Mesodermal cell (in vitro differentiated cells): ENCODE data around the gene LHPP.

Experiments
- H3K27ac ChIP-seq: 2 replicates; pipeline ENCODE4 v1.7.0; 2013; ENCODE audit warnings: mild to moderate bottlenecking, low read depth, low read length, moderate library complexity; ENCODE audit not compliant: severe bottlenecking
- H3K36me3 ChIP-seq: 2 replicates; pipeline ENCODE4 v1.7.1; 2013; ENCODE audit warnings: mild to moderate bottlenecking, low read length, moderate library complexity; ENCODE audit not compliant: control insufficient read depth, insufficient read depth
- H3K4me1 ChIP-seq: one replicate; pipeline ENCODE4 v1.7.1; 2013; ENCODE audit warnings: mild to moderate bottlenecking, low read length; ENCODE audit not compliant: insufficient read depth, control insufficient read depth, poor library complexity, severe bottlenecking
- H3K4me3 ChIP-seq: 2 replicates; pipeline ENCODE4 v1.7.0; 2013; ENCODE audit warnings: low read length, control low read depth, mild to moderate bottlenecking; ENCODE audit not compliant: insufficient read depth, poor library complexity, severe bottlenecking; ENCODE audit errors: extremely low read depth
- H3K9me3 ChIP-seq: 2 replicates; pipeline ENCODE4 v1.7.1; 2013; ENCODE audit warnings: mild to moderate bottlenecking, low read length, moderate library complexity; ENCODE audit not compliant: control insufficient read depth
- WGBS, 2 experiments: methylation state at CpG; one replicate each; pipeline ENCODE4 v1.1.5; 2013; ENCODE audit warnings: missing lambda C conversion rate in 2 of 2; ENCODE audit not compliant: insufficient coverage in 2 of 2; 5-methylcytosine and 5-hydroxymethylcytosine counted together

The LHPP gene

DNA sequence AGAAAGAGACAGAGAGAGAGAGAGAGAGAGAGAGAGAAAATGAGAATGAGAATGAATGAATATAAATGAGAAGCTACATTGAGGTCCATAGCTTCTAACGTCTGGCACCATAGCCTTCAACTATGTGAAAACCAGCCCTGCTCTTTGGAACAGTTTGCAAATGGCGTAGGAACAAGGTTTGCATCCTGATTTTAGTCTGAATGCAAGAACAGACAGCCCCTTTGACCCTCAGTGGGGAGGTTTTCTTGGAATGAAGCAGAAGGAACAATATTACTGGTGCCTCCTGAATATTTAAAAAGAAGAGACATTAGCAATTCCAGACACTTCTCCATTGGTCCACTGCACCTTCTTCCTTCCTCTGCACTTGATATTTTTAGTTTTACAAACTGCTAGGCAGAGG, 23.0 kb downstream of the LHPP start:
- WGBS, 2 experiments = 92 to 100% methylated on average over 2 of the region's 2 CpGs
- no peaks in the 10 kb centered on the region for H3K36me3 ChIP-seq
- peaks cover 2% of the 10 kb centered on the region for H3K4me1 ChIP-seq
- H3K27ac ChIP-seq = no peak overlapping the region
- H3K4me3 ChIP-seq = no peak overlapping the region
- H3K9me3 ChIP-seq = peaks cover 4% of the 10 kb centered on the region

GRCh38 chr10:124486635-124487034, 25.0 kb downstream of the LHPP start:
- Histone ChIP-seq H3K36me3 (no peaks in the 10 kb centered on the region), H3K27ac (no peak overlapping the region), H3K4me1 (no peaks in the 10 kb centered on the region), H3K9me3 (peaks cover 4% of the 10 kb centered on the region), H3K4me3 (no peak overlapping the region)
- WGBS, 2 experiments = 88 to 90% methylated on average over 4 of the region's 6 CpGs

- H3K4me3 ChIP-seq = no peak overlapping the region
- WGBS, 2 experiments = 92 to 93% methylated on average over 9 of the region's 9 CpGs
- no peaks in the 10 kb centered on the region for H3K4me1 ChIP-seq
- peaks cover 4% of the 10 kb centered on the region for H3K9me3 ChIP-seq
- H3K27ac ChIP-seq = no peak overlapping the region
- no peaks in the 10 kb centered on the region for H3K36me3 ChIP-seq
Measured at GRCh38 chr10:124491105-124491504, 29.5 kb downstream of the LHPP start.

DNA sequence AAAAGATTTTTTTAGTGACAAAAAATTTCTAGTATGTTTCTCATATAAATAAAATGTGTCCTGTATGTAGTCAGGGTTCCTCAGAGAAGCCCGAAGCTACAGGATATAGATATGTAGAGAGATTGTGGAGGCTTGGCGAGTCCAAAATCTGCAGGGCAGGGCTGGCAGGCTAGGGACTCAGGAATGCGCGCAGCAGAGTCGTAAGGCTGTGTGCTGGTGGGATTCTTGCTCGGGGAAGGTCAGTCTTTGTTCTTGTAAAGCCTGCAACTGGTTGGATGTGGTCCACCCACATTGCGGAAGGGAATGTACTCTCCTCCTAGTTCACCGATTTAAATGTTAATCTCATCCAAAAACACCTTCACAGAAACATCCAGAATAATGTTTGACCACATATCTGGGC, 30.6 kb downstream of the LHPP start:
- H3K36me3 ChIP-seq = no peaks in the 10 kb centered on the region
- no peak overlapping the region for H3K4me3 ChIP-seq
- no peaks in the 10 kb centered on the region for H3K9me3 ChIP-seq
- WGBS, 2 experiments = 85 to 87% methylated on average over 7 to 8 of the region's 8 CpGs
- no peaks in the 10 kb centered on the region for H3K4me1 ChIP-seq
- H3K27ac ChIP-seq = no peak overlapping the region

GRCh38 chr10:124493214-124493882, 31.7 kb downstream of the LHPP start:
- Histone ChIP-seq H3K4me3 (no peak overlapping the region), H3K36me3 (no peaks in the 10 kb centered on the region), H3K27ac (no peak overlapping the region), H3K4me1 (no peaks in the 10 kb centered on the region), H3K9me3 (no peaks in the 10 kb centered on the region)
- WGBS, 2 experiments = 60 to 65% methylated on average over 15 to 18 of the region's 23 CpGs

GRCh38 chr10:124494046-124494807, 32.6 kb downstream of the LHPP start:
- no peaks in the 10 kb centered on the region for H3K4me1 ChIP-seq
- H3K27ac ChIP-seq = no peak overlapping the region
- H3K9me3 ChIP-seq = no peaks in the 10 kb centered on the region
- no peak overlapping the region for H3K4me3 ChIP-seq
- 75 to 85% methylated on average over 7 to 10 of the region's 16 CpGs for WGBS, 2 experiments
- H3K36me3 ChIP-seq = no peaks in the 10 kb centered on the region

- H3K27ac ChIP-seq = no peak overlapping the region
- no peak overlapping the region for H3K4me3 ChIP-seq
- H3K36me3 ChIP-seq = no peaks in the 10 kb centered on the region
- no peaks in the 10 kb centered on the region for H3K9me3 ChIP-seq
- H3K4me1 ChIP-seq = no peaks in the 10 kb centered on the region
- 94 to 96% methylated on average over 4 to 7 of the region's 7 CpGs for WGBS, 2 experiments
Measured at GRCh38 chr10:124495162-124495561, 33.5 kb downstream of the LHPP start.

- Histone ChIP-seq H3K4me3 (no peak overlapping the region), H3K9me3 (no peaks in the 10 kb centered on the region), H3K4me1 (no peaks in the 10 kb centered on the region), H3K36me3 (no peaks in the 10 kb centered on the region), H3K27ac (no peak overlapping the region)
- 94 to 95% methylated on average over 7 to 10 of the region's 11 CpGs for WGBS, 2 experiments
Measured at GRCh38 chr10:124495725-124496124, 34.1 kb downstream of the LHPP start.

DNA sequence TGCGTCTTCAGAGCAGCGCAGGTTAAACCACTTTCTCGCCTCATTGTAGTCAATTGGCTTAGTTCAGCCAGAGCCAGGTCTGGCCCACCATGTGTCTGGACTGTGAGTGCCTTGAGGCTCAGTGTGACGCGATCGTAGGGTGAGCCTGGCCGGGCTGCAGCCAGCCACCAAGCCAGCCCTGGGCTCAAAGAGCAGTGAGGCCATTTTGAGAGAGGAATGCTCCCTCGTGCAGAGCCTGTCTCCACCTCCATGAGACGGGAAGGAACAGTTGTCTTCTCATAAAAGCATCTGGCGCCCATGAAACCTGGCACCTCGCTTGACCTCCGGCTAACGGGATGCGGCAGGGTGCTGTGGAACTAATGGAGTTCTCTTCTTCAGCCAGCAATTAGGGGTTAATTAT, 34.5 kb downstream of the LHPP start:
- no peaks in the 10 kb centered on the region for H3K9me3 ChIP-seq
- H3K27ac ChIP-seq = no peak overlapping the region
- no peaks in the 10 kb centered on the region for H3K36me3 ChIP-seq
- H3K4me3 ChIP-seq = no peak overlapping the region
- WGBS, 2 experiments = 91% methylated on average over 14 of the region's 14 CpGs
- no peaks in the 10 kb centered on the region for H3K4me1 ChIP-seq

GRCh38 chr10:124496620-124497019, 35.0 kb downstream of the LHPP start:
- WGBS, 2 experiments = 86 to 88% methylated on average over 24 of the region's 24 CpGs
- H3K36me3 ChIP-seq = no peaks in the 10 kb centered on the region
- H3K4me3 ChIP-seq = no peak overlapping the region

More at GRCh38 chr10:124496620-124497019, 35.0 kb downstream of the LHPP start:
- H3K9me3 ChIP-seq = no peaks in the 10 kb centered on the region
- H3K27ac ChIP-seq = no peak overlapping the region
- H3K4me1 ChIP-seq = no peaks in the 10 kb centered on the region
